IPS-20b (cell line): ENCODE measurements around the gene GLRX2.
A peak's percentile ranks its signal among the peaks of the same experiment; 100 is the strongest.
"Not testable (repeated sequence)": the region's sequence is repeated elsewhere in the genome, so short reads cannot be mapped to it uniquely, and the experiment has no call there.

ENCODE experiments used
- H3K27ac ChIP-seq: one replicate; pipeline ENCODE4 v1.5.1; 2013; ENCODE audit warnings: low read length
- H3K27me3 ChIP-seq: 2 replicates; pipeline ENCODE4 v1.6.1; 2013; ENCODE audit warnings: mild to moderate bottlenecking, low read length, inconsistent platforms; ENCODE audit not compliant: insufficient read depth
- H3K36me3 ChIP-seq: 2 replicates; pipeline ENCODE4 v1.6.1; 2013; ENCODE audit warnings: low read depth, mild to moderate bottlenecking, inconsistent platforms, low read length, moderate library complexity; ENCODE audit not compliant: insufficient read depth
- H3K4me1 ChIP-seq: 2 replicates; pipeline ENCODE4 v1.6.1; 2013; ENCODE audit warnings: mild to moderate bottlenecking, control low read depth, inconsistent platforms, low read length, moderate library complexity; ENCODE audit not compliant: insufficient read depth
- H3K4me3 ChIP-seq: 2 replicates; pipeline ENCODE4 v1.5.1; 2013; ENCODE audit warnings: mild to moderate bottlenecking, low read length, inconsistent platforms
- H3K9ac ChIP-seq: 2 replicates; pipeline ENCODE4 v1.6.1; 2013; ENCODE audit warnings: low read depth, mild to moderate bottlenecking, inconsistent platforms, low read length, moderate library complexity
- H3K9me3 ChIP-seq: 2 replicates; pipeline ENCODE4 v1.6.1; 2013; ENCODE audit warnings: mild to moderate bottlenecking, low read depth, low read length, inconsistent platforms; ENCODE audit not compliant: insufficient read depth

The GLRX2 gene

DNA sequence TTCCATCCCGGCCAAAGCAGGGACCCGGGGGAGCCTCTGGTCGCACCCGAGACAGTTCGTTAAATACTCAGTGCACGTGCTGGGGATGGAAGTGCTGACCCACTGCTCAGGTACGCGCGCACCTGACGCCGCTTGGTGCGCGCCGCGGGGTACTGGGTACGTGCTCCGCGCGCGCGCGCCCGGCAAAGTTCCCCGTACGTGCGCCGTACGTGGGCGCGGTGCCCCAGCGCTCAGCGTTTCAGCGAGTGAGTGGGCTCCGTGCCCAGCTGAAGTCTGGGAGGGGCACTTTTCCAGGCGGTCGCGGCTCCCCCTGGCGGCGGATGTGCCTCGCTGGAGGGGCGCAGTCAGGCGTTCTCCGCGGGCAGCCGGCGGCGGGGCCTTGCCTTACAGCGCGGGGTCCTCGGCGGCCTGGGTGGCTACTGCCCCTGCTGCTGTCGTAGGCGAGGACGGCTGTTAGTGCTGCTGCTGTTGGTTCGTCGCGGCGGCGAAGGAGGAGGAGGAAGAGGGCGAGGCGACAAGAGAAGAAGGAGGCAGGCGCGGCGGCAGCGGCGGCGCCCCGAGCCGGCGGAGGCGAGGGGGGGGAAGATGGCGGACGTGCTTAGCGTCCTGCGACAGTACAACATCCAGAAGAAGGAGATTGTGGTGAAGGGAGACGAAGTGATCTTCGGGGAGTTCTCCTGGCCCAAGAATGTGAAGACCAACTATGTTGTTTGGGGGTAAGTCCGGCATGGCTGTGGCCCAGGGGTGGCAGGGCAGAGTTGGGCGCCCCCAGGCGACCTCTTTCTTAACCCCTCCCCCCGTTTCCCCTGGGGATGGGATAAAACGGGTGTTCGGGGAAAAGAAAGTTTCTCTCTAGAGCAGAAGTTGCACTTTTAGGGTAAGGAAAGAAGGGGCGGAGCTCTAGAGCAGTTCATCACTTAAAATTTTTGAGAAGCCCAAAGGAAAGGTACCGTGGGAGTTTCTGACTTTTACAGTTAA is 16.7 kb upstream of the GLRX2 start, which contains the start of gene CDC73:
CDC73 (plus strand) TSS at position 416 of the 978 bp plus-strand sequence; CDS start at position 586, 170 bp downstream.
- H3K36me3 ChIP-seq: peaks cover 26% of the 10 kb centered on the region
- H3K27ac ChIP-seq: peak within 1 kb of the TSS; percentile 74
- no peaks in the 10 kb centered on the region for H3K9me3 ChIP-seq

DNA sequence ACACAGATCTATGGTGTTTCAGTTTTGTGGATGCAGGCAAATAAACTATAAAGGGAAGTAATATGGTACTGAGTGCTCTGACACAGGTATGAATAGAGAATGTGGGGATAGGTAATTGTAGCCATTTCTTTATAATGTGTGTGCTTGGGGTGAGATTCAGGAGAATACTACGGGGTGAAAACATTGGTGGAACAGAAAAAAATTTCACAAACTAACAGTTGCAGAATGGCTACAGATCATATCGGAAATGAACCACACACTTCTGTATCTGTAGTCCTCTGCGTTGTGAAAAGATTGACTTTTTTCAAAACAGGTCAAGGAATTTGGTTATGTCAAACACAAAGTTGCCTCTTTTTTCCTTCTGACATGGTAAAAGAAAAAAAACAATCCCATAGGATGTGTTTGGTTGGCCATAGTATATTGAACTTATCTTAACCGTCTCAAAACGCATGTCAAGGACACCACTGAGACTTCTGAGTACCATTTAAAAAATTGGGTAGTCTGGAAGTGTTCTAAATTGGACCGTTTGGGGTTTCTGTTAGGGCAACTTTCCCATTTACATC is 15.5 kb upstream of the GLRX2 start:
- Histone ChIP-seq H3K27me3 (peaks cover 11% of the 10 kb centered on the region; the same call in 1 of the 2 replicates), H3K27ac (no peak overlapping the region), H3K36me3 (peaks cover 13% of the 10 kb centered on the region), H3K9me3 (no peaks in the 10 kb centered on the region), H3K4me3 (peak overlapping the region; percentile 96), H3K4me1 (peaks cover 13% of the 10 kb centered on the region; the same call in 1 of the 2 replicates), H3K9ac (peak overlapping the region; percentile 98; the same call in 1 of the 2 replicates)

More for the DNA sequence above, 16.7 kb upstream of the GLRX2 start, which contains the start of gene CDC73:
- Histone ChIP-seq H3K27me3 (peaks cover 11% of the 10 kb centered on the region; the same call in 1 of the 2 replicates), H3K4me1 (peaks cover 13% of the 10 kb centered on the region; the same call in 1 of the 2 replicates), H3K4me3 (peak within 1 kb of the TSS; percentile 96), H3K9ac (peak within 1 kb of the TSS; percentile 98)

GRCh38 chr1:193118803-193119730 is 13.9 kb upstream of the GLRX2 start:
- H3K27ac ChIP-seq: no peak overlapping the region
- H3K36me3 ChIP-seq: no peaks in the 10 kb centered on the region
- peaks cover 11% of the 10 kb centered on the region; the same call in 1 of the 2 replicates for H3K27me3 ChIP-seq
- H3K9ac ChIP-seq: no peak overlapping the region
- no peaks in the 10 kb centered on the region for H3K9me3 ChIP-seq
- no peak overlapping the region for H3K4me3 ChIP-seq
- peaks cover 14% of the 10 kb centered on the region; the same call in 1 of the 2 replicates for H3K4me1 ChIP-seq

DNA sequence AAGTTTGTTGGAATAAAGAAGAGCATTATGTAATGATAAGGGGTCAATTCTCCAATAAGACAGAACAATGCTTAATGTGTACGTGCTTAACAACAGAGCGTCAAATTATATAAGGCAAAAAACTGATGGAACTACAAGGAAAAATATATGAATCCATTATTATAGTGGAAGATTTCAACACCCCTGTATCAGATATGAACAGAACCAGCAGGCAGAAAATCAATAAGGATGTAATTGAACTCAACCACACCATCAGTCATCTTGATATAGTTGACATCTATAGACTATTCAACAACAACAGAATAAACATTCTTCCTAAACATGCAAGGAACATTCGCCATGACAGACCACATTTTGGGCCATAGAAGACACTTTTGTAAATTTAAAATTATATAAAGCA is 13.0 kb upstream of the GLRX2 start:
- no peaks in the 10 kb centered on the region for H3K36me3 ChIP-seq
- H3K27ac ChIP-seq: no peak overlapping the region
- H3K9ac ChIP-seq: no peak overlapping the region
- H3K27me3 ChIP-seq: peaks cover 11% of the 10 kb centered on the region; the same call in 1 of the 2 replicates
- H3K4me1 ChIP-seq: peaks cover 11% of the 10 kb centered on the region; the same call in 1 of the 2 replicates
- no peak overlapping the region for H3K4me3 ChIP-seq
- no peaks in the 10 kb centered on the region for H3K9me3 ChIP-seq

DNA sequence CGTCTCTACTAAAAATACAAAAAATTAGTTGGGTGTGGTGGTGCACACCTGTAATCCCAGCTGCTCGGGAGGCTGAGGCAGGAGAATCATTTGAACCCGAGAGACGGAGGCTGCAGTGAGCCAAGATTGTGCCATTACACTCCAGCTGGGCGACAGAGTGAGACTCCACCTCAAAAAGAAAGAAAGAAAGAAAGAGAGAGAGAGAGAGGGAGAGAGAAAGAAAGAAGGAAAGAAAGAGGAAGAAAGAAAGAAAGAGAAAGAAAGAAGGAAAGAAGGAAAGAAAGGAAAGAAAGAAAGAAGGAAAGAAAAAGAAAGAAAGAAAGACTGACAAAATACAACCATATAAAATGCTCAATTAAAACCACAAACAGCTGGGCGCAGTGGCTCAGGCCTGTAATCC is 12.0 kb upstream of the GLRX2 start:
- H3K27ac ChIP-seq, H3K9ac ChIP-seq, H3K9me3 ChIP-seq, H3K36me3 ChIP-seq, H3K4me3 ChIP-seq: not testable (repeated sequence)
- peaks cover 13% of the 10 kb centered on the region; the same call in 1 of the 2 replicates for H3K4me1 ChIP-seq
- peaks cover 11% of the 10 kb centered on the region; the same call in 1 of the 2 replicates for H3K27me3 ChIP-seq

GRCh38 chr1:193115629-193116227 is 10.5 kb upstream of the GLRX2 start:
- Histone ChIP-seq H3K4me3 (no peak overlapping the region), H3K9me3 (no peaks in the 10 kb centered on the region), H3K9ac (no peak overlapping the region), H3K4me1 (peaks cover 7% of the 10 kb centered on the region; the same call in 1 of the 2 replicates), H3K36me3 (no peaks in the 10 kb centered on the region), H3K27ac (no peak overlapping the region), H3K27me3 (peaks cover 5% of the 10 kb centered on the region; the same call in 1 of the 2 replicates)

- Histone ChIP-seq H3K27me3 (no peaks in the 10 kb centered on the region), H3K36me3 (no peaks in the 10 kb centered on the region), H3K9ac (no peak overlapping the region), H3K27ac (no peak overlapping the region), H3K4me3 (no peak overlapping the region), H3K4me1 (peaks cover 7% of the 10 kb centered on the region; the same call in 1 of the 2 replicates), H3K9me3 (no peaks in the 10 kb centered on the region)
Observed at GRCh38 chr1:193114485-193115095, 9.4 kb upstream of the GLRX2 start.

DNA sequence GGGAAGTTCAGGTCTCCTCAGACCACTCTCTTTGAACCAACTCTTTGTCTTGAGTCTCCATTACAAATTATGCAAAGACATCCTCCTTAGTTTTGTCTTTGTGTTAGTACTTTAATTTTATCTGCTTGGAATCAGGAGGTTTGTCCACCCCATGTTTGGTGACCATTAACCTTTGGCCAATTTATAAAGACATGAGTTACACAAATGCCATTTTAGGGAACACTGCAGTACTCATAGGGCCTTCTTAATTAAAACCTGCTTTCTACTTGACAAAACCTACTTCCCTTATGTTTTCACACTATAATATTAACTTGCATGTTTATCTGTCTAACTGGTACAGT is 8.7 kb upstream of the GLRX2 start:
- 0 out of 2 replicates have a peak overlapping the region, but pooled peaks have one; percentile 4 for H3K4me3 ChIP-seq
- no peaks in the 10 kb centered on the region for H3K36me3 ChIP-seq
- H3K9ac ChIP-seq: no peak overlapping the region
- no peak overlapping the region for H3K27ac ChIP-seq
- H3K4me1 ChIP-seq: peaks cover 7% of the 10 kb centered on the region; the same call in 1 of the 2 replicates
- H3K9me3 ChIP-seq: no peaks in the 10 kb centered on the region
- H3K27me3 ChIP-seq: no peaks in the 10 kb centered on the region

GRCh38 chr1:193113258-193113991 is 8.2 kb upstream of the GLRX2 start:
- no peak overlapping the region for H3K27ac ChIP-seq
- H3K27me3 ChIP-seq: no peaks in the 10 kb centered on the region
- H3K9ac ChIP-seq: no peak overlapping the region
- H3K9me3 ChIP-seq: no peaks in the 10 kb centered on the region
- H3K4me3 ChIP-seq: peak overlapping the region; percentile 4; the same call in 1 of the 2 replicates
- H3K4me1 ChIP-seq: peaks cover 7% of the 10 kb centered on the region; the same call in 1 of the 2 replicates
- no peaks in the 10 kb centered on the region for H3K36me3 ChIP-seq

DNA sequence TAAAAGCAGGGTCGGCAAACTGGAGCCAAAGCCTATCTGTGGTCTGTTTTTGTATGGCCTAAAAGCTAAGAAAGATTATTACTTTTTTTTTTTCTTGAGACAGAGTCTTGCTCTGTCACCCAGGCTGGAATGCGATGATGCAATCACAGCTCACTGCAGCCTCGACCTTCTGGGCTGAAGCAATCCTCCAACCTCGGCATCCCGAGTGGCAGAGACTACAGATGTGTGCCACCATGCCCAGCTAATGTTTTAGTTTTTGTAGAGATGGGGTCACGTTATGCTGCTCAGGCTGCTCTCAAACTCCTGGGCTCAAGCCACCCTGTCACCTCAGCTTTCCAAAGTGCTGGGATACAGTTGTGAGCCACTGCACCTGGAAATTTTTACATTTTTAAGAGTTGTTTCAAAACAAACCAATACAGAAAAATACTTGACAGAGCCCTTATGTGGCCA is 6.5 kb upstream of the GLRX2 start:
- Histone ChIP-seq H3K27ac (no peak overlapping the region), H3K4me1 (peaks cover 7% of the 10 kb centered on the region; the same call in 1 of the 2 replicates), H3K9ac (no peak overlapping the region), H3K36me3 (no peaks in the 10 kb centered on the region), H3K27me3 (no peaks in the 10 kb centered on the region), H3K4me3 (no peak overlapping the region), H3K9me3 (no peaks in the 10 kb centered on the region)
